ENCODE results near the gene ADAMTS6.

- TF ChIP-seq CTCF (IDR thresholded peaks at IDR 0.05) = no peak
- no peak for TF ChIP-seq RAD21 (conservative IDR thresholded peaks at IDR 0.05 in 1 of 2, IDR thresholded peaks at IDR 0.05 in 1 of 2)
- TF ChIP-seq PBX3 (IDR thresholded peaks at IDR 0.05) = no peak
- no peak for TF ChIP-seq CEBPB (IDR thresholded peaks at IDR 0.05)
- no peak for TF ChIP-seq POLR2A (IDR thresholded peaks at IDR 0.05; ENCODE audit: low read length)
- no peak for TF ChIP-seq EP300 (IDR thresholded peaks at IDR 0.05)
- TF ChIP-seq JUN (IDR thresholded peaks at IDR 0.05) = no peak
- TF ChIP-seq CBX8 (IDR thresholded peaks at IDR 0.05) = no peak
- no peak for TF ChIP-seq CHD4 (IDR thresholded peaks at IDR 0.05; ENCODE audit: borderline replicate concordance)
Measured at GRCh38 chr5:65440456-65440855, 41.3 kb downstream of the ADAMTS6 start.
